ENCODE measurements around the gene SH3RF3.

Gene SH3RF3

GRCh38 chr2:109458512-109458911, 329.5 kb downstream of the SH3RF3 start:
- Histone ChIP-seq H3K23ac (ENCODE audit: low read depth, low read length, poor library complexity) (no peak overlapping the region), H2AFZ (ENCODE audit: low read length) (no peak overlapping the region), H4K91ac (ENCODE audit: low read depth, low read length, poor library complexity) (no peak overlapping the region), H3K27ac (replicated peaks; ENCODE audit: low read length) (no peak overlapping the region), H3K79me1 (ENCODE audit: low read depth, low read length) (no peaks in the 10 kb centered on the region), H3K27me3 (ENCODE audit: control insufficient read depth in 3 of 3, insufficient read depth in 3 of 3, low read depth in 1 of 3, low read length in 3 of 3) (no peaks in the 10 kb centered on the region), H3K4ac (ENCODE audit: low read length) (no peak overlapping the region), H2BK5ac (ENCODE audit: low read length) (no peak overlapping the region), H3K36me3 (replicated peaks in 1 of 2; ENCODE audit: control insufficient read depth in 2 of 2, insufficient read depth in 2 of 2, low read length in 2 of 2) (no peaks in the 10 kb centered on the region), H2BK12ac (ENCODE audit: low read length) (no peak overlapping the region), H3K9me3 (replicated peaks in 1 of 2; ENCODE audit: control insufficient read depth in 2 of 2, insufficient read depth in 1 of 2, low read depth in 1 of 2, low read length in 2 of 2) (no peaks in the 10 kb centered on the region), H2BK120ac (ENCODE audit: low read depth, low read length) (no peak overlapping the region), H2AK5ac (ENCODE audit: low read depth, low read length) (no peak overlapping the region), H3K18ac (ENCODE audit: low read length) (no peak overlapping the region), H2BK15ac (ENCODE audit: low read length) (no peak overlapping the region), H3K4me3 (ENCODE audit: low read length in 2 of 2) (no peak overlapping the region), H3K4me2 (ENCODE audit: insufficient read depth, low read length, poor library complexity, severe bottlenecking) (no peak overlapping the region), H3K14ac (ENCODE audit: low read length) (no peak overlapping the region), H3K9ac (ENCODE audit: low read depth, low read length, poor library complexity) (no peak overlapping the region), H4K8ac (ENCODE audit: low read depth, low read length) (no peak overlapping the region), H3K4me1 (ENCODE audit: control insufficient read depth in 2 of 2, insufficient read depth in 1 of 2, low read depth in 1 of 2, low read length in 2 of 2) (peaks cover 0 to 2% of the 10 kb centered on the region in 2 donors)
- no CpG with 5 or more reads among the region's 1 CpG for WGBS, 2 donors (ENCODE audit: extremely low coverage in 2 of 2, insufficient read length in 2 of 2, insufficient replicate concordance in 1 of 2)
- no peak for DNase-seq (ENCODE audit: low spot score)

GRCh38 chr2:109459485-109459884, 330.5 kb downstream of the SH3RF3 start:
- Histone ChIP-seq H3K4ac (ENCODE audit: low read length) (no peak overlapping the region), H3K14ac (ENCODE audit: low read length) (no peak overlapping the region), H2AK5ac (ENCODE audit: low read depth, low read length) (no peak overlapping the region), H3K23ac (ENCODE audit: low read depth, low read length, poor library complexity) (no peak overlapping the region), H3K79me1 (ENCODE audit: low read depth, low read length) (no peaks in the 10 kb centered on the region), H3K36me3 (replicated peaks in 1 of 2; ENCODE audit: control insufficient read depth in 2 of 2, insufficient read depth in 2 of 2, low read length in 2 of 2) (no peaks in the 10 kb centered on the region), H3K4me3 (ENCODE audit: low read length in 2 of 2) (no peak overlapping the region), H3K9me3 (replicated peaks in 1 of 2; ENCODE audit: control insufficient read depth in 2 of 2, insufficient read depth in 1 of 2, low read depth in 1 of 2, low read length in 2 of 2) (no peaks in the 10 kb centered on the region), H4K8ac (ENCODE audit: low read depth, low read length) (no peak overlapping the region), H3K4me1 (ENCODE audit: control insufficient read depth in 2 of 2, insufficient read depth in 1 of 2, low read depth in 1 of 2, low read length in 2 of 2) (peaks cover 0 to 2% of the 10 kb centered on the region in 2 donors), H3K27ac (replicated peaks; ENCODE audit: low read length) (no peak overlapping the region), H2BK15ac (ENCODE audit: low read length) (no peak overlapping the region), H2BK12ac (ENCODE audit: low read length) (no peak overlapping the region), H2BK5ac (ENCODE audit: low read length) (no peak overlapping the region), H3K27me3 (ENCODE audit: control insufficient read depth in 3 of 3, insufficient read depth in 3 of 3, low read depth in 1 of 3, low read length in 3 of 3) (no peaks in the 10 kb centered on the region), H4K91ac (ENCODE audit: low read depth, low read length, poor library complexity) (no peak overlapping the region), H2AFZ (ENCODE audit: low read length) (no peak overlapping the region), H3K18ac (ENCODE audit: low read length) (no peak overlapping the region), H3K9ac (ENCODE audit: low read depth, low read length, poor library complexity) (no peak overlapping the region), H3K4me2 (ENCODE audit: insufficient read depth, low read length, poor library complexity, severe bottlenecking) (no peak overlapping the region), H2BK120ac (ENCODE audit: low read depth, low read length) (no peak overlapping the region)
- WGBS, 2 donors (ENCODE audit: extremely low coverage in 2 of 2, insufficient read length in 2 of 2, insufficient replicate concordance in 1 of 2): no CpG with 5 or more reads among the region's 6 CpGs
- no peak for DNase-seq (ENCODE audit: low spot score)

DNA sequence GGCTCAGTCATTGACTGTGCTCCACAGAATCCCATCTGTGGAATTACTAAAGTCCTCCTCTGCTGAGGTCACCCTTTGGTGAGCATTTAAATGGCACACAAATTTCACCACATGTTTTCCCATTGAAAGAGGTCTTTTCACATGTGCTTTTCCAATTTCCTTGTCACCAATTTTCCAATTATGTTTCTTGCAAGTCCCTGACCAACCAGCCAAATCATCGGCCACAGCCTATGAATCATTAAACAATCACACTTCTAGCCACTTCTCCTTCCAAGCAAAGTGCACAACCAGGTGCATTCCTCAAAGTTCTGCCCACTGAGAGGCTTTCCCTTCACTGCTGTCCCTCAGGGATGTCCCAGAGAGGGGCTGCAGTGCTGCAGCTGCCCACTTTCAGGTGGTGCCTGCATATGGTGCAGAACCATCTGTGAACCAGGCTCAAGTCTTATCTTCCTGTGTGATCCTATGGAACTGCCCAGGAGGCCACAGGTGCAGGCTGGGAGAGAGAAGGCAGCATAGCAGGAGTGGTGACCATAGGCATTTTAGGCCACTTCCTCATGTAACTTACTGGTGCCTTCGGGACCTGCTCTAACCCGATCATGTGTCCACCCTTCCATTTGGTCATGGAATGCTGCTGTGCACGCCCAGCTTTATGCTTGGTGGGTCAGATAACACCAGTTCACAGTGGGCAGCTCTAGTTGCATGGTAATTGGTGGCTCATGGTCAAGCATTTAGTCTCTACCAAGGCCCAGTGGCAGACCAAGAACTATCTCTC, 331.7 kb downstream of the SH3RF3 start:
- Histone ChIP-seq H3K9me3 (replicated peaks in 1 of 2; ENCODE audit: control insufficient read depth in 2 of 2, insufficient read depth in 1 of 2, low read depth in 1 of 2, low read length in 2 of 2) (no peaks in the 10 kb centered on the region), H3K23ac (ENCODE audit: low read depth, low read length, poor library complexity) (no peak overlapping the region), H3K27me3 (ENCODE audit: control insufficient read depth in 3 of 3, insufficient read depth in 3 of 3, low read depth in 1 of 3, low read length in 3 of 3) (no peaks in the 10 kb centered on the region), H4K8ac (ENCODE audit: low read depth, low read length) (no peak overlapping the region), H3K18ac (ENCODE audit: low read length) (no peak overlapping the region), H3K27ac (replicated peaks; ENCODE audit: low read length) (no peak overlapping the region), H2BK15ac (ENCODE audit: low read length) (no peak overlapping the region), H2AK5ac (ENCODE audit: low read depth, low read length) (no peak overlapping the region), H2AFZ (ENCODE audit: low read length) (no peak overlapping the region), H4K91ac (ENCODE audit: low read depth, low read length, poor library complexity) (no peak overlapping the region), H3K79me1 (ENCODE audit: low read depth, low read length) (no peaks in the 10 kb centered on the region), H3K4ac (ENCODE audit: low read length) (no peak overlapping the region), H3K4me2 (ENCODE audit: insufficient read depth, low read length, poor library complexity, severe bottlenecking) (no peak overlapping the region), H3K36me3 (replicated peaks in 1 of 2; ENCODE audit: control insufficient read depth in 2 of 2, insufficient read depth in 2 of 2, low read length in 2 of 2) (no peaks in the 10 kb centered on the region), H2BK120ac (ENCODE audit: low read depth, low read length) (no peak overlapping the region), H2BK5ac (ENCODE audit: low read length) (no peak overlapping the region), H3K4me1 (ENCODE audit: control insufficient read depth in 2 of 2, insufficient read depth in 1 of 2, low read depth in 1 of 2, low read length in 2 of 2) (peaks cover 0 to 2% of the 10 kb centered on the region in 2 donors), H2BK12ac (ENCODE audit: low read length) (no peak overlapping the region), H3K14ac (ENCODE audit: low read length) (no peak overlapping the region), H3K9ac (ENCODE audit: low read depth, low read length, poor library complexity) (no peak overlapping the region), H3K4me3 (ENCODE audit: low read length in 2 of 2) (no peak overlapping the region)
- WGBS, 2 donors (ENCODE audit: extremely low coverage in 2 of 2, insufficient read length in 2 of 2, insufficient replicate concordance in 1 of 2): no CpG with 5 or more reads among the region's 4 CpGs
- DNase-seq (ENCODE audit: low spot score): no peak

DNA sequence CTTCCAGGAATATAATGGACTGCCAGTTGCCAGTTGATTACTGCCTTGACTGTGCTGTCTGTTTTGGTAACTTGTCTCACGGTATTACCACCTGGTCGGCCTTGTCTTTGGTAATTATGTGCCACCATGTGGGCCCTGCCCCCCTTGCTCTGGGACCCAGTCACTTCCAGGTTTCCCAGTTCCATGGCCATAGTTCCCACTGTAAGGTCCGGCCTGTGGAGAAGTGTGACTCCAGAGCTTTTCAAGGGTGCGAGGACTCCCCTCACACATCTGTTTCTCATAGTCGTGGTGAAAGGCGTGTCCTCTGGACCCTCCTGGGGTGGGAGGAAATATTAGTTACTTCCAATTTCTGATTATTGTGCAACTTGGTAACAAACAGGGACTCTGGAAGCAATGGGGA, 334.2 kb downstream of the SH3RF3 start:
- Histone ChIP-seq H3K4ac (ENCODE audit: low read length) (no peak overlapping the region), H3K27ac (replicated peaks; ENCODE audit: low read length) (no peak overlapping the region), H2BK120ac (ENCODE audit: low read depth, low read length) (no peak overlapping the region), H2BK5ac (ENCODE audit: low read length) (no peak overlapping the region), H2BK12ac (ENCODE audit: low read length) (no peak overlapping the region), H2AFZ (ENCODE audit: low read length) (no peak overlapping the region), H4K8ac (ENCODE audit: low read depth, low read length) (no peak overlapping the region), H3K4me2 (ENCODE audit: insufficient read depth, low read length, poor library complexity, severe bottlenecking) (no peak overlapping the region), H3K4me3 (ENCODE audit: low read length in 2 of 2) (no peak overlapping the region), H3K18ac (ENCODE audit: low read length) (no peak overlapping the region), H4K91ac (ENCODE audit: low read depth, low read length, poor library complexity) (no peak overlapping the region), H3K9ac (ENCODE audit: low read depth, low read length, poor library complexity) (no peak overlapping the region), H3K4me1 (ENCODE audit: control insufficient read depth in 2 of 2, insufficient read depth in 1 of 2, low read depth in 1 of 2, low read length in 2 of 2) (peaks cover 0 to 5% of the 10 kb centered on the region in 2 donors), H2BK15ac (ENCODE audit: low read length) (no peak overlapping the region), H3K9me3 (replicated peaks in 1 of 2; ENCODE audit: control insufficient read depth in 2 of 2, insufficient read depth in 1 of 2, low read depth in 1 of 2, low read length in 2 of 2) (no peaks in the 10 kb centered on the region), H3K36me3 (replicated peaks in 1 of 2; ENCODE audit: control insufficient read depth in 2 of 2, insufficient read depth in 2 of 2, low read length in 2 of 2) (no peaks in the 10 kb centered on the region), H2AK5ac (ENCODE audit: low read depth, low read length) (no peak overlapping the region), H3K79me1 (ENCODE audit: low read depth, low read length) (no peaks in the 10 kb centered on the region), H3K14ac (ENCODE audit: low read length) (no peak overlapping the region), H3K23ac (ENCODE audit: low read depth, low read length, poor library complexity) (no peak overlapping the region), H3K27me3 (ENCODE audit: control insufficient read depth in 3 of 3, insufficient read depth in 3 of 3, low read depth in 1 of 3, low read length in 3 of 3) (no peaks in the 10 kb centered on the region)
- no peak for DNase-seq (ENCODE audit: low spot score)
- no CpG with 5 or more reads among the region's 6 CpGs for WGBS, 2 donors (ENCODE audit: extremely low coverage in 2 of 2, insufficient read length in 2 of 2, insufficient replicate concordance in 1 of 2)
